PC-9 (cell line): ENCODE data around the gene SV2C.

Source experiments
- EZH2 ChIP-seq: fragments of 200-600 bp; sonication (generic); IDR thresholded peaks from 2 replicates; pipeline ENCODE4 v1.8.0; 2017; ENCODE audit warnings: antibody characterized with exemption, low read depth
- TF ChIP-seq, protein P1 (sequence below): fragments of 200-600 bp; sonication (generic); conservative IDR thresholded peaks from 2 replicates; pipeline ENCODE4 v1.6.1; 2017; ENCODE audit warnings: mixed run types, antibody characterized with exemption, mild to moderate bottlenecking, moderate library complexity

DNA sequence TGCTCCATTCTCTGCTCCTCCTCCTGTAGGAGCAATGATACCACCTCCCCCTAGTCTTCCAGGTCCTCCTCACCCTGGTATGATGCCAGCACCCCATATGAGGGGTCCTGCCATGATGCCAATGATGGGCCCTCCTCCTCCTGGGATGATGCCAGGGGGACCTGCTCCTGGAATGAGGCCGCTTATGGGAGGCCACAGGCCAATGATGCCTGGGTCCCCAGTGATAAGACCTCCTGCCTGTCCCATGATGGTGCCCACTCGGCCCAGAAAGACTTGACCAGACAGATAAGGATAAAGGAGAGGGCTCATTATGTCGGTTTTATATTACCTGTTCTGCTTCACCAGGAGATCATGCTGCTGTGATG, 293.7 kb downstream of the SV2C start:
- TF ChIP-seq EZH2 = no peak
- TF ChIP-seq, protein P1, sequence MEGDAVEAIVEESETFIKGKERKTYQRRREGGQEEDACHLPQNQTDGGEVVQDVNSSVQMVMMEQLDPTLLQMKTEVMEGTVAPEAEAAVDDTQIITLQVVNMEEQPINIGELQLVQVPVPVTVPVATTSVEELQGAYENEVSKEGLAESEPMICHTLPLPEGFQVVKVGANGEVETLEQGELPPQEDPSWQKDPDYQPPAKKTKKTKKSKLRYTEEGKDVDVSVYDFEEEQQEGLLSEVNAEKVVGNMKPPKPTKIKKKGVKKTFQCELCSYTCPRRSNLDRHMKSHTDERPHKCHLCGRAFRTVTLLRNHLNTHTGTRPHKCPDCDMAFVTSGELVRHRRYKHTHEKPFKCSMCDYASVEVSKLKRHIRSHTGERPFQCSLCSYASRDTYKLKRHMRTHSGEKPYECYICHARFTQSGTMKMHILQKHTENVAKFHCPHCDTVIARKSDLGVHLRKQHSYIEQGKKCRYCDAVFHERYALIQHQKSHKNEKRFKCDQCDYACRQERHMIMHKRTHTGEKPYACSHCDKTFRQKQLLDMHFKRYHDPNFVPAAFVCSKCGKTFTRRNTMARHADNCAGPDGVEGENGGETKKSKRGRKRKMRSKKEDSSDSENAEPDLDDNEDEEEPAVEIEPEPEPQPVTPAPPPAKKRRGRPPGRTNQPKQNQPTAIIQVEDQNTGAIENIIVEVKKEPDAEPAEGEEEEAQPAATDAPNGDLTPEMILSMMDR = no peak
